ENCODE results near the gene SFRP4.

The SFRP4 gene

GRCh38 chr7:37942934-37943610 is 26.5 kb upstream of the SFRP4 start:
- peaks cover 8% of the 10 kb centered on the region for H3K4me1 ChIP-seq (ENCODE audit: insufficient read depth, low read length)
- no peak overlapping the region for H3K9ac ChIP-seq (ENCODE audit: low read depth, low read length)
- peaks cover 3% of the 10 kb centered on the region; the same call in 1 of the 2 replicates for H3K9me3 ChIP-seq (ENCODE audit: control insufficient read depth, insufficient read depth, low read length)
- no peaks in the 10 kb centered on the region for H3K36me3 ChIP-seq (ENCODE audit: insufficient read depth, low read length)

GRCh38 chr7:37933018-37933566 is 16.5 kb upstream of the SFRP4 start:
- Histone ChIP-seq H3K9ac (ENCODE audit: low read depth, low read length) (no peak overlapping the region), H3K36me3 (ENCODE audit: insufficient read depth, low read length) (no peaks in the 10 kb centered on the region), H3K9me3 (ENCODE audit: control insufficient read depth, insufficient read depth, low read length) (peaks cover 3% of the 10 kb centered on the region; the same call in 1 of the 2 replicates), H3K4me1 (ENCODE audit: insufficient read depth, low read length) (no peaks in the 10 kb centered on the region)

DNA sequence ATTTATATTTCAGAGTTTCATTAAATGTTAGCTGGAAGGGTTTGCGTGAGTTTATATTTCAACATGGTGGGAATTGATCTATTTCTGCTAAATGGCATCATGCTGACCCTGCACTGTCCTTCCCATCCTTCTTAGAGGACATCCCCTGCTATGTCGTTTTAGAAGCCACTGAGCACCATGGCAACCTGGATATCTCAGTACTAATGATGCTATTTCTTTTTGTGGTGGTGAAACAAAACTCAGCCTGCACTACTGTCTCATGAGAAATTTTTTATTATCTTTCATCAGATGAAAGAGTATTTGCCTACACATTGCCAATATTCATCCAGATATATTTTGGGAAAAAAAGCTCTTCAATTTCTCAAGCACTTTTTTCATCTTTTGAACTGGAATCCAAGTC is 15.9 kb upstream of the SFRP4 start:
- no peak overlapping the region for H3K9ac ChIP-seq (ENCODE audit: low read depth, low read length)

GRCh38 chr7:37930226-37930948 is 13.8 kb upstream of the SFRP4 start:
- no peaks in the 10 kb centered on the region for H3K4me1 ChIP-seq (ENCODE audit: insufficient read depth, low read length)
- H3K9me3 ChIP-seq (ENCODE audit: control insufficient read depth, insufficient read depth, low read length) = peaks cover 3% of the 10 kb centered on the region; the same call in 1 of the 2 replicates
- no peaks in the 10 kb centered on the region for H3K36me3 ChIP-seq (ENCODE audit: insufficient read depth, low read length)
- H3K9ac ChIP-seq (ENCODE audit: low read depth, low read length) = no peak overlapping the region

More for the DNA sequence above, 15.9 kb upstream of the SFRP4 start:
- no peaks in the 10 kb centered on the region for H3K36me3 ChIP-seq (ENCODE audit: insufficient read depth, low read length)
- peaks cover 3% of the 10 kb centered on the region; the same call in 1 of the 2 replicates for H3K9me3 ChIP-seq (ENCODE audit: control insufficient read depth, insufficient read depth, low read length)
- no peaks in the 10 kb centered on the region for H3K4me1 ChIP-seq (ENCODE audit: insufficient read depth, low read length)

GRCh38 chr7:37928878-37929277 is 12.3 kb upstream of the SFRP4 start:
- Histone ChIP-seq H3K4me1 (ENCODE audit: insufficient read depth, low read length) (no peaks in the 10 kb centered on the region), H3K9ac (ENCODE audit: low read depth, low read length) (no peak overlapping the region), H3K36me3 (ENCODE audit: insufficient read depth, low read length) (no peaks in the 10 kb centered on the region), H3K9me3 (ENCODE audit: control insufficient read depth, insufficient read depth, low read length) (no peaks in the 10 kb centered on the region)

DNA sequence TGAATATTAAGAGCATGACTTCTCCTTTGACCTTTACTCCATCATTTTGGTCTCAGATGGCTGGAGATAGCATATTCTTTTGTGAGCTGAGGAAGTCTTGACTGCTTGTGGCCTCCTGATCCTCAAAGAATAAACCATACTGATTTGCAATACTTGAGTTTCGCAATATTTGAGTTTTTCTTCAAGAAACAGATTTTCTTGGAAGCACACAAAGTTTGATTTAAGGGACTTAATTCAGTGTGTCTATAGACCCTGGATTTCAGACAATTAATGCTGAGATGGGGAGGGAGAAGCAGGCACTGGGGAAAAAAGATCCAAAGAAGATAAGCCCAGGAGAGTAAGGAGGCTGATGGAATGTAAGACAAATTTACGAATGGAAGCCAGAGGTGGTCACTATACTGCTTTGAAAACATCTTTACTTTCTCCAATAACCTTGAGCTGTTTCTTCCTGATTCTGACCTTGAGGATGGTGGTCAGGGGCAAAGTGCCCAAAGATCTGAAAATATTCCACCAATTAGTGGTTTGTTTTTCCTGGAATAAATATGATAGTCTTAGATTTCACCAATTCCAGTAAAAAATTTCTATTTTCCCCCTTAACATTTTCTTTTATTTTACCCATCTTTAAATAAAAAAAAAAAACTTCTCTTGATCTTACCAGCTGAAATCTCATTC is 11.3 kb upstream of the SFRP4 start:
- H3K4me1 ChIP-seq (ENCODE audit: insufficient read depth, low read length) = no peaks in the 10 kb centered on the region
- H3K9ac ChIP-seq (ENCODE audit: low read depth, low read length) = no peak overlapping the region
- no peaks in the 10 kb centered on the region for H3K36me3 ChIP-seq (ENCODE audit: insufficient read depth, low read length)
- H3K9me3 ChIP-seq (ENCODE audit: control insufficient read depth, insufficient read depth, low read length) = no peaks in the 10 kb centered on the region

DNA sequence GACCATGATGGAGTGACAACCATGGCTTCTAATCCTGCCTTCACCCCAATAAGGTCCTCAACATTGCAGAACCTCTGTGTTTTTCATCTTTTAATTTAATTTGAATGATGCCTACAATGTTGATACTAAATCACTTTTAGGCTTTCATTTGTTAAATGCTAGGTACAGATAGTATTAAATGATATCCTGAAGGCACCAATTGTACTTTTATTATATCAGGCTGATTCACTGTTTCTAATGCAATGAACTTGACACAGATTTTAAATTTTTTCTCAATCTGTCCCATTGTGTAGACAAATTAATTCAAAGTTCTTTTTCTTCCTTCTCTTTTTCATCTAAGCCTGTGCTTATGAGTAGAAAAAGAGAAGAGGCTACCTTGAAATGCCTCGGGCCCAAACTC is 9.0 kb upstream of the SFRP4 start:
- Histone ChIP-seq H3K9ac (ENCODE audit: low read depth, low read length) (no peak overlapping the region), H3K4me1 (ENCODE audit: insufficient read depth, low read length) (no peaks in the 10 kb centered on the region), H3K36me3 (ENCODE audit: insufficient read depth, low read length) (no peaks in the 10 kb centered on the region), H3K9me3 (ENCODE audit: control insufficient read depth, insufficient read depth, low read length) (no peaks in the 10 kb centered on the region)

GRCh38 chr7:37924491-37925041 is 7.9 kb upstream of the SFRP4 start:
- Histone ChIP-seq H3K36me3 (ENCODE audit: insufficient read depth, low read length) (no peaks in the 10 kb centered on the region), H3K4me1 (ENCODE audit: insufficient read depth, low read length) (no peaks in the 10 kb centered on the region), H3K9ac (ENCODE audit: low read depth, low read length) (no peak overlapping the region), H3K9me3 (ENCODE audit: control insufficient read depth, insufficient read depth, low read length) (no peaks in the 10 kb centered on the region)

DNA sequence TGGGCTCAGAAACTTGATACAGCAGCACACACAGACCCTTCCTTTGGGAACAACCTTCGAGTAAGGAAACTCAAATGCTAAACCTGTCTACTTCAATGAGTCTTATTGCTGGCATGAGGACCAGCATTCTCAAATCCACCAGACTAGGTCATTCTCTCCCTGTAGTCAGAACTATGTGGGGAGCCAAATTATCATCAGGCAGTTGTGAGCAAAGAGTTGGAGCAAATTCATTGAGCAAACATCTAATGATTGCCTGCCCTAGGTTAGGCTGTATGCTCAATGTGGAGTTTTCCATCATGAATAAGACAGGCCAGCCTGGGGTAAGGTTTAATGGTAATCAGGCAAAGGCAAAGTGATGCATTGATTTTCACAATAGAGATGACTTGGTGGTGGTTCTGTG is 7.4 kb upstream of the SFRP4 start:
- Histone ChIP-seq H3K9ac (ENCODE audit: low read depth, low read length) (no peak overlapping the region), H3K9me3 (ENCODE audit: control insufficient read depth, insufficient read depth, low read length) (no peaks in the 10 kb centered on the region), H3K4me1 (ENCODE audit: insufficient read depth, low read length) (no peaks in the 10 kb centered on the region), H3K36me3 (ENCODE audit: insufficient read depth, low read length) (no peaks in the 10 kb centered on the region)

DNA sequence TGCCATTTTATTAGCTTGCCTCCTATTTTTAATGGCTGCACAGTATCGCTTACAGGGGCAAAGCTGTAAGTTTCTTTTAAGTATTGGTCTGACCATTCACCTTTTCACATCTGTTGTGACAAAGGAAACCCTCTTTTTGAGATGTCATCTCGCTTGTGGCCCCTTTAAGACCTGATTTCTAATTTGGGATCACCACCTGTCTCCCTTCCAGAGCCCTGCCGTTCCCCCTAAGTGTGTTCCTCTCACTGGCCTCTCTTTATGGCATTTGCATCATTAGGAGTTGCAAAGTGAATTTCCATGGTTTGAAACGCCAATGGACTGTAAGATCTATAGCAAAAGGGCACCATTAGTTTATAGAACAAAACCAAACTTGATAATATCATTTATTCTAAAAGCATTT is 5.3 kb upstream of the SFRP4 start:
- Histone ChIP-seq H3K9ac (ENCODE audit: low read depth, low read length) (no peak overlapping the region), H3K4me1 (ENCODE audit: insufficient read depth, low read length) (no peaks in the 10 kb centered on the region), H3K36me3 (ENCODE audit: insufficient read depth, low read length) (no peaks in the 10 kb centered on the region), H3K9me3 (ENCODE audit: control insufficient read depth, insufficient read depth, low read length) (no peaks in the 10 kb centered on the region)

- no peaks in the 10 kb centered on the region for H3K4me1 ChIP-seq (ENCODE audit: insufficient read depth, low read length)
- peak overlapping the region; percentile 73 for H3K9ac ChIP-seq (ENCODE audit: low read depth, low read length)
- no peaks in the 10 kb centered on the region for H3K9me3 ChIP-seq (ENCODE audit: control insufficient read depth, insufficient read depth, low read length)
- H3K36me3 ChIP-seq (ENCODE audit: insufficient read depth, low read length) = no peaks in the 10 kb centered on the region
Measured at GRCh38 chr7:37920849-37921805, 4.5 kb upstream of the SFRP4 start.

GRCh38 chr7:37920305-37920848 is 3.8 kb upstream of the SFRP4 start, which contains the start of gene EPDR1:
TSS of gene EPDR1 (plus strand) at chr7:37920640. CDS start at chr7:37920940, 300 bp downstream.
- no peaks in the 10 kb centered on the region for H3K9me3 ChIP-seq (ENCODE audit: control insufficient read depth, insufficient read depth, low read length)

GRCh38 chr7:37918526-37918925 is 1.9 kb upstream of the SFRP4 start:
- no peak overlapping the region for H3K9ac ChIP-seq (ENCODE audit: low read depth, low read length)
- H3K36me3 ChIP-seq (ENCODE audit: insufficient read depth, low read length) = no peaks in the 10 kb centered on the region
- H3K9me3 ChIP-seq (ENCODE audit: control insufficient read depth, insufficient read depth, low read length) = no peaks in the 10 kb centered on the region
- no peaks in the 10 kb centered on the region for H3K4me1 ChIP-seq (ENCODE audit: insufficient read depth, low read length)

More at GRCh38 chr7:37920305-37920848, 3.8 kb upstream of the SFRP4 start, which contains the start of gene EPDR1:
- Histone ChIP-seq H3K9ac (ENCODE audit: low read depth, low read length) (peak within 1 kb of the TSS; percentile 73), H3K4me1 (ENCODE audit: insufficient read depth, low read length) (no peaks in the 10 kb centered on the region), H3K36me3 (ENCODE audit: insufficient read depth, low read length) (no peaks in the 10 kb centered on the region)

All from ES-I3 (cell line).